ENCODE data around the gene UCHL3.

The UCHL3 gene

DNA sequence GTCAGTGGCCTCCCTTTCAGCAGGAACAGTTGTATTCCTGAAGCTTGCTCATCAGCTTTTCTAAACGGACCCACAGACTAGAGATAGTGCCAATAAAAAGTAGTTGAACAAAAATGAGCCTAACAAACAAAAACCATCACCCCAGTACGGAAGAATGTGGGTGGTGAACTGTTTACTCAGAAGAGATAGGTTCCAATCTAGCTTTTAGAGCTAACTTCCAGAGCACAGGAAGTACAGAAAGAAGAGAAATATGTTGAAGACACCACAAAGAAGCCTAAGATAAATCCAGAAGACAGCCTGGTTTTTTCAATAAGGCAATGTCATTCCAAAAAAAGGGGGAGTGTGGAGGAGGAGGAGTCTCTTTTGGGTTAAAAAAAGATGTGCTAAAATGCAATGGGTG is 83.7 kb downstream of the UCHL3 start:
- DNase-seq: no peak

GRCh38 chr13:75635101-75635827 is 85.7 kb downstream of the UCHL3 start:
- DNase-seq: no peak

- peak; percentile 18 for DNase-seq
Measured at GRCh38 chr13:75635828-75636435, 86.3 kb downstream of the UCHL3 start, which contains the start of gene LMO7. LMO7 (plus strand) TSS chr13:75636330; CDS start chr13:75636658, 328 bp downstream.

- DNase-seq: peak; percentile 34
Measured at GRCh38 chr13:75636436-75637180, 87.0 kb downstream of the UCHL3 start.

GRCh38 chr13:75637181-75637750 is 87.7 kb downstream of the UCHL3 start:
- DNase-seq: no peak

- no peak for DNase-seq
Measured at GRCh38 chr13:75639454-75639853, 89.9 kb downstream of the UCHL3 start.

DNA sequence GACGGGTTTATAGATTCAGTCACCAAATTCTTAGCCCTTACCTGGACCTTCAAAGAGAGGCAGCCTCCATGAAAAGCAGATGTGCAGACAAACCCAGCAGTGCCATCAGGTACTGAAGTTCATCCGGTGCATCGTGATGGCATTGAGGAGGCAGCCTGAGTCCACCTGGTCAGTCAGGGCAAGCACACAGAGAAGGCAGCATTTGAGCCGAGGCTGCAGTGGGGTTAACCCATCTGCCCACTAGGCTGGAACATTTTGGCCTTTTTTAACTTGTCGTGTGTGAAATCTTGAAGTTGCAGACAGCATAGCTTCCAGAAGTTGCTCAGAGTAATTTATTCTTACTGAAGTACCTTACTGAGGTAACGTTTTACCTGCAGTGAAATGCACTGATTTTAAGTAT is 91.4 kb downstream of the UCHL3 start:
- no peak for DNase-seq

DNA sequence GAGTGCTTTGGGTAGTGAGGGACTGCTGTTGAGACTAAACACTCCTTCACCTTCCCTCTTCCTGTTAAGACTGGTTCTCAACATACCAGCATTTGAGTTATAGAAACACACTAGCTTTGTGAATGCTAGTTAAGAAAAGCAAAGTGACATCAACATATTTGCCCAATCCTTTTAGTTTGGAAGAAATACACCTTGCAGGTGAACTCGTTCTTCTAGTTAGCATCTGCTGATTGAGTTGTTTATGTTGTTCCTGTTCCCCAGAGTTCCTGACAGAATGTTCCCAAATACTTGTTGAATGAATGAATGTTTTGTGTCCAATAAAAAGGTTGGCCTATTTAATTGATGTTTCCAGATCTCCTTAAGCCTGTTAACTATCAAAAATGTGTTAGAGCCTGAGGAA is 93.6 kb downstream of the UCHL3 start:
- no peak for DNase-seq

DNA sequence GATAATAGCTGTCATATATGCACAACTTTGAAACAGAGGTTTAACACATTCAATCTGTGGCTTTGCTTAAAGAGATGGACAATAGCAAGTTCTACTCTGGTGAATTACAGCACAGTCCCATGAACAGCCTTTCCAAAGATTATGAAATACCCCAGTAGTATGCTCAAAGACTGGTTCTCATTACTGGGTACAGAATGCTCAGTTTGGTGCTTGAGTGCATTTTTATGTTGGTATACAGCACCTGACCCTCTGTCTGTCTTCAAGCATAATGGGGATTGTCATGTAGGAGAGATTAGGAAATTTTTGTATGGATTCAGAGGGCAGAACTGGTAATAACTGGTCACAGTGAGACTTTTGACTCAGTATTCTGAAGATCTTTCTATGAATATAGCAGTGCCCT is 94.1 kb downstream of the UCHL3 start:
- DNase-seq: no peak

- no peak for DNase-seq
Measured at GRCh38 chr13:75645141-75645540, 95.5 kb downstream of the UCHL3 start.

- DNase-seq: no peak
Measured at GRCh38 chr13:75647126-75647784, 97.7 kb downstream of the UCHL3 start.

GRCh38 chr13:75648446-75648845 is 98.9 kb downstream of the UCHL3 start:
- DNase-seq: no peak

DNA sequence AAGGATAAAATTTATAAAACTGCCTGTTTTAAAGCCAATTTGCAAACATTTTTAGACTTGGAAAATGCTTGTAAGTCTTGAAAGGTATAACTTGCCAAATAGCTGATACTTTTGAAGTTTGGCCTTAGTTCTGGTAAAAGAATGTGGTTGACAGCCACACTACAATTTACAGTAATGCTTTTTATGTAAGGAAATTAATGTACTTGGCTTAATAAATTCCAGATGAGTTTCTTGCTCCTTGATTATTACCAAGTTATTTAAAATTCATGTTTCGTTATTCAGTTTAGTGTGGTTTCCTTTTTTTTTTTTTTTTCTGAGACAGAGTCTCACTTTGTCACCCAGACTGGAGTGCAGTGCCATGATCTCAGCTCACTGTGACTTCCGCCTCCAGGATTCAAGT is 101.4 kb downstream of the UCHL3 start:
- no peak for DNase-seq

GRCh38 chr13:75652726-75653125 is 103.1 kb downstream of the UCHL3 start:
- DNase-seq: no peak

Data from NCI-H1092 treated with DMSO at 0.1 percent for 48 hours (cell line).